ENCODE measurements around the gene GRAP2. TPM values are rescaled to one million over a fixed set of nuclear protein-coding genes. Genes with fewer than 3 reads are reported as not detected.

Gene GRAP2
- total and polyA plus RNA-seq, 2 of the 8 experiments (the other 6 are each of a cell fraction or from before 2014, with no cell fraction given) = 0.08 TPM; not detected in 1

DNA sequence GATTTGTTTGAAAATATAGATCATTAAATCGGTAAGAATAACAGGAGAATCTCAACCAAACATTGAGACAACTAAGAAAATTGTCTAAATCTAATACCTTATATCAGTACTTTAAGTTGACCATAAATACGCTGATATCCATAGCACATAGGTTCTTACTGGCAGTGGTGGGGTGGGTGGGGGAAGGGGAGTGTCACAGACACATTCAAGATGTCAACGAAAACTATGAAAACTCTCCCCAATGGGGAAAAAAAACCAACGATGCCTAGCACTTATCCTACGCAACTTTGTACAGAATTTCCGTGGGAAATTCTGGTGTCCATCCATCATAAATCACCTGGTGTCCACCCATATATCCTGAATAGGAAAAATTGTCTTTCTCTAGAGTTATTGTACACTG, 6.2 kb downstream of the GRAP2 start:
- Histone ChIP-seq H2AFZ (ENCODE audit: low read length) (no peak overlapping the region), H2BK12ac (ENCODE audit: low read depth, low read length) (no peak overlapping the region), H3K27ac (ENCODE audit: low read depth, low read length) (no peak overlapping the region), H3K9me3 (ENCODE audit: insufficient read depth in 2 of 2, low read depth in 1 of 2, low read length in 1 of 2) (no peaks in the 10 kb centered on the region; a peak in 1 of 4 replicates), H2BK120ac (replicated peaks; ENCODE audit: low read depth, low read length) (no peak overlapping the region), H3K27me3 (replicated peaks in 1 of 4; ENCODE audit: control insufficient read depth in 3 of 4, extremely low read depth in 1 of 4, insufficient read depth in 3 of 4, low read length in 3 of 4) (peaks cover 0 to 1% (median 0%) of the 10 kb centered on the region in 4 experiments; a peak in 1 of 7 replicates), H2AK5ac (ENCODE audit: low read depth, low read length) (no peak overlapping the region), H3K4me2 (ENCODE audit: insufficient read depth in 1 of 2, low read depth in 2 of 2, low read length in 2 of 2) (no peak overlapping the region), H2BK15ac (ENCODE audit: low read length) (no peak overlapping the region), H4K20me1 (replicated peaks in 1 of 2; ENCODE audit: control insufficient read depth in 1 of 2, insufficient read depth in 2 of 2, low read length in 2 of 2) (no peaks in the 10 kb centered on the region), H4K8ac (ENCODE audit: extremely low read depth, insufficient read depth, low read length) (no peak overlapping the region), H3K14ac (ENCODE audit: insufficient read length) (no peak overlapping the region), H3K4ac (replicated peaks; ENCODE audit: insufficient read length, low read depth, low read length) (no peak overlapping the region), H3K79me2 (ENCODE audit: control insufficient read depth in 1 of 2, insufficient read depth in 2 of 2, low read length in 2 of 2) (no peaks in the 10 kb centered on the region), H3K79me1 (ENCODE audit: low read depth, low read length) (no peaks in the 10 kb centered on the region), H2BK20ac (ENCODE audit: low read length) (no peak overlapping the region), H3K23me2 (ENCODE audit: low read depth, low read length) (no peaks in the 10 kb centered on the region), H3K18ac (ENCODE audit: extremely low read depth, low read length) (no peak overlapping the region), H4K5ac (ENCODE audit: insufficient read length, low read depth, low read length) (no peak overlapping the region), H3K9ac (replicated peaks in 1 of 4; ENCODE audit: extremely low read depth in 1 of 4, low read depth in 3 of 4, low read length in 3 of 4) (no peak overlapping the region), H2BK5ac (ENCODE audit: low read depth, low read length) (no peak overlapping the region), H3K36me3 (ENCODE audit: control insufficient read depth in 2 of 4, insufficient read depth in 4 of 4, low read length in 3 of 4) (no peaks in the 10 kb centered on the region), H3K4me1 (replicated peaks in 1 of 4; ENCODE audit: control insufficient read depth in 3 of 4, insufficient read depth in 4 of 4, low read length in 3 of 4) (no peaks in the 10 kb centered on the region), H3K4me3 (ENCODE audit: extremely low read depth in 1 of 4, insufficient read depth in 2 of 4, low read depth in 3 of 4, low read length in 4 of 4) (no peak overlapping the region), H3K56ac (replicated peaks; ENCODE audit: insufficient read length, low read depth, low read length) (no peak overlapping the region), H3K23ac (ENCODE audit: insufficient read length) (no peak overlapping the region), H4K91ac (replicated peaks; ENCODE audit: insufficient read length, low read length) (no peak overlapping the region)
- 86% methylated on average over 6 of the region's 6 CpGs; no CpG with 5 or more reads in 1 of the 2 experiments for WGBS, 2 experiments (ENCODE audit: extremely low coverage in 1 of 2, insufficient coverage in 1 of 2, insufficient read length in 1 of 2, insufficient replicate concordance in 2 of 2, low coverage in 1 of 2, low lambda C conversion rate in 2 of 2, missing lambda C conversion rate in 1 of 2)
- DNase-seq (ENCODE audit: low read depth in 1 of 2, low spot score in 2 of 2) = no peak
- ChIA-PET POLR2A (ENCODE audit: partially characterized antibody) (no interaction called here), CTCF (ENCODE audit: partially characterized antibody) (no interaction called here)
- FAIRE-seq = no peak
- TF ChIP-seq TEAD4 (IDR thresholded peaks at IDR 0.05; ENCODE audit: low read depth, low read length) (no peak), RXRA (IDR thresholded peaks at IDR 0.05; ENCODE audit: insufficient read depth, low read depth, low read length) (no peak), POU5F1 (IDR thresholded peaks at IDR 0.05; ENCODE audit: low read depth, low read length) (no peak), BCL11A (IDR thresholded peaks at IDR 0.05; ENCODE audit: low read depth in 2 of 2, low read length in 2 of 2) (no peak), TAF1 (IDR thresholded peaks at IDR 0.05; ENCODE audit: low read depth, low read length) (no peak), CTBP2 (IDR thresholded peaks at IDR 0.05; ENCODE audit: borderline replicate concordance, insufficient read depth, insufficient read length, low read length) (no peak), RBBP5 (IDR thresholded peaks at IDR 0.05; ENCODE audit: borderline replicate concordance, low read depth, low read length) (no peak), MAFK (IDR thresholded peaks at IDR 0.05; ENCODE audit: low read depth, low read length) (no peak), SUZ12 (IDR thresholded peaks at IDR 0.05; ENCODE audit: low read length) (no peak), NRF1 (IDR thresholded peaks at IDR 0.05; ENCODE audit: low read depth, low read length) (no peak), EP300 (IDR thresholded peaks at IDR 0.05; ENCODE audit: borderline replicate concordance in 1 of 2, low read depth in 2 of 2, low read length in 2 of 2) (no peak)
- TF ChIP-seq, protein P1, sequence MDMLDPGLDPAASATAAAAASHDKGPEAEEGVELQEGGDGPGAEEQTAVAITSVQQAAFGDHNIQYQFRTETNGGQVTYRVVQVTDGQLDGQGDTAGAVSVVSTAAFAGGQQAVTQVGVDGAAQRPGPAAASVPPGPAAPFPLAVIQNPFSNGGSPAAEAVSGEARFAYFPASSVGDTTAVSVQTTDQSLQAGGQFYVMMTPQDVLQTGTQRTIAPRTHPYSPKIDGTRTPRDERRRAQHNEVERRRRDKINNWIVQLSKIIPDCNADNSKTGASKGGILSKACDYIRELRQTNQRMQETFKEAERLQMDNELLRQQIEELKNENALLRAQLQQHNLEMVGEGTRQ (IDR thresholded peaks at IDR 0.05; ENCODE audit: low read length) = no peak
- TF ChIP-seq, protein P2, sequence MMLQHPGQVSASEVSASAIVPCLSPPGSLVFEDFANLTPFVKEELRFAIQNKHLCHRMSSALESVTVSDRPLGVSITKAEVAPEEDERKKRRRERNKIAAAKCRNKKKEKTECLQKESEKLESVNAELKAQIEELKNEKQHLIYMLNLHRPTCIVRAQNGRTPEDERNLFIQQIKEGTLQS (IDR thresholded peaks at IDR 0.05; ENCODE audit: insufficient read depth, low read depth, low read length) = no peak

All from H1 (cell line).